CD4-positive, alpha-beta T cell treated with Interleukin-4 for 4 hours (primary cell): ENCODE measurements around the gene GRIK4.
"Not testable (repeated sequence)": the region's sequence is repeated elsewhere in the genome, so short reads cannot be mapped to it uniquely, and the experiment has no call there.

Experiments
- DNase-seq: peaks from one replicate; pipeline ENCODE4 v3.0.0-alpha.2; 2020

The GRIK4 gene

GRCh38 chr11:120610111-120610510, 98.6 kb downstream of the GRIK4 start:
- DNase-seq, result no peak

GRCh38 chr11:120611581-120611980, 100.0 kb downstream of the GRIK4 start:
- no peak for DNase-seq

GRCh38 chr11:120612513-120613263, 101.1 kb downstream of the GRIK4 start:
- DNase-seq, result no peak

- DNase-seq, result no peak
Observed at GRCh38 chr11:120613264-120614226, 102.0 kb downstream of the GRIK4 start.

GRCh38 chr11:120615391-120615790, 103.8 kb downstream of the GRIK4 start:
- no peak for DNase-seq

- DNase-seq, result no peak
Observed at GRCh38 chr11:120618399-120618798, 106.9 kb downstream of the GRIK4 start.

- no peak for DNase-seq
Observed at GRCh38 chr11:120622189-120622875, 110.8 kb downstream of the GRIK4 start.

GRCh38 chr11:120624992-120625391, 113.4 kb downstream of the GRIK4 start:
- not testable (repeated sequence) for DNase-seq

GRCh38 chr11:120625565-120625964, 114.0 kb downstream of the GRIK4 start:
- no peak for DNase-seq

- no peak for DNase-seq
Observed at GRCh38 chr11:120626791-120627190, 115.2 kb downstream of the GRIK4 start.

- DNase-seq, result no peak
Observed at GRCh38 chr11:120627327-120628163, 116.0 kb downstream of the GRIK4 start.

- DNase-seq, result no peak
Observed at GRCh38 chr11:120629407-120630080, 118.0 kb downstream of the GRIK4 start.

GRCh38 chr11:120630122-120630521, 118.6 kb downstream of the GRIK4 start:
- no peak for DNase-seq

- no peak for DNase-seq
Observed at GRCh38 chr11:120632579-120632978, 121.0 kb downstream of the GRIK4 start.

GRCh38 chr11:120633616-120634393, 122.3 kb downstream of the GRIK4 start:
- DNase-seq, result no peak

GRCh38 chr11:120634706-120635105, 123.2 kb downstream of the GRIK4 start:
- no peak for DNase-seq

GRCh38 chr11:120635136-120635810, 123.7 kb downstream of the GRIK4 start:
- no peak for DNase-seq

- no peak for DNase-seq
Observed at GRCh38 chr11:120637131-120637530, 125.6 kb downstream of the GRIK4 start.

GRCh38 chr11:120642196-120642894, 130.8 kb downstream of the GRIK4 start:
- DNase-seq, result no peak

GRCh38 chr11:120643284-120643683, 131.7 kb downstream of the GRIK4 start:
- no peak for DNase-seq
